Measurements from ENCODE around the gene CORO2A. TPM values are rescaled to one million over a fixed set of nuclear protein-coding genes. Genes with fewer than 3 reads are reported as not detected.
"Not testable (repeated sequence)": the region's sequence is repeated elsewhere in the genome, so short reads cannot be mapped to it uniquely, and the experiment has no call there.

Gene CORO2A
- total RNA-seq, 1 donor from 2014 or later: 0.35 TPM

GRCh38 chr9:98176391-98177259 is 15.8 kb downstream of the CORO2A start:
- ATAC-seq (no peak), DNase-seq (no peak)
- intact Hi-C loops (cut with micrococcal nuclease): no loop called here

- no peak for DNase-seq
- no peak for ATAC-seq
- intact Hi-C loops (cut with micrococcal nuclease): no loop called here
Observed at GRCh38 chr9:98175762-98176161, 16.7 kb downstream of the CORO2A start.

- intact Hi-C loops (cut with micrococcal nuclease): no loop called here
- no peak for ATAC-seq
- DNase-seq: no peak
Observed at GRCh38 chr9:98175028-98175569, 17.3 kb downstream of the CORO2A start.

- ATAC-seq; DNase-seq; intact Hi-C loops (cut with micrococcal nuclease): not testable (repeated sequence)
Observed at GRCh38 chr9:98174502-98174918, 17.9 kb downstream of the CORO2A start.

GRCh38 chr9:98173181-98173580 is 19.3 kb downstream of the CORO2A start:
- ATAC-seq: no peak
- no peak for DNase-seq
- intact Hi-C loops (cut with micrococcal nuclease): no loop called here

- DNase-seq (no peak), ATAC-seq (no peak)
- intact Hi-C loops (cut with micrococcal nuclease): no loop called here
Observed at GRCh38 chr9:98172604-98173003, 19.8 kb downstream of the CORO2A start.

- intact Hi-C loops (cut with micrococcal nuclease): no loop called here
- DNase-seq (no peak), ATAC-seq (peak; percentile 53)
Observed at GRCh38 chr9:98171176-98171925, 21.1 kb downstream of the CORO2A start.

GRCh38 chr9:98168941-98169488 is 23.4 kb downstream of the CORO2A start:
- ATAC-seq (peak; percentile 89), DNase-seq (peak; percentile 60)
- intact Hi-C loops (cut with micrococcal nuclease): no loop called here

GRCh38 chr9:98168153-98168780 is 24.2 kb downstream of the CORO2A start:
- DNase-seq (no peak), ATAC-seq (no peak)
- intact Hi-C loops (cut with micrococcal nuclease): no loop called here

- intact Hi-C loops (cut with micrococcal nuclease): no loop called here
- no peak for ATAC-seq
- DNase-seq: no peak
Observed at GRCh38 chr9:98164912-98165311, 27.5 kb downstream of the CORO2A start.

- DNase-seq: no peak
- no peak for ATAC-seq
- intact Hi-C loops (cut with micrococcal nuclease): no loop called here
Observed at GRCh38 chr9:98162613-98163012, 29.8 kb downstream of the CORO2A start.

- ATAC-seq (no peak), DNase-seq (no peak)
- intact Hi-C loops (cut with micrococcal nuclease): no loop called here
Observed at GRCh38 chr9:98161851-98162250, 30.6 kb downstream of the CORO2A start.

GRCh38 chr9:98159790-98160189 is 32.6 kb downstream of the CORO2A start:
- ATAC-seq (no peak), DNase-seq (no peak)
- intact Hi-C loops (cut with micrococcal nuclease): no loop called here

- DNase-seq (no peak), ATAC-seq (no peak)
- intact Hi-C loops (cut with micrococcal nuclease): no loop called here
Observed at GRCh38 chr9:98159301-98159700, 33.1 kb downstream of the CORO2A start.

- intact Hi-C loops (cut with micrococcal nuclease): no loop called here
Observed at GRCh38 chr9:98158071-98158831, 34.2 kb downstream of the CORO2A start.

GRCh38 chr9:98157372-98157771 is 35.1 kb downstream of the CORO2A start:
- DNase-seq (no peak), ATAC-seq (no peak)
- intact Hi-C loops (cut with micrococcal nuclease): no loop called here

More at GRCh38 chr9:98158071-98158831, 34.2 kb downstream of the CORO2A start:
- ATAC-seq: no peak
- no peak for DNase-seq

- intact Hi-C loops (cut with micrococcal nuclease): no loop called here
- no peak for DNase-seq
- ATAC-seq: no peak
Observed at GRCh38 chr9:98154678-98155077, 37.8 kb downstream of the CORO2A start.

GRCh38 chr9:98152526-98152925 is 39.9 kb downstream of the CORO2A start:
- ATAC-seq: no peak
- DNase-seq: no peak
- intact Hi-C loops (cut with micrococcal nuclease): no loop called here

GRCh38 chr9:98150721-98151120 is 41.7 kb downstream of the CORO2A start:
- ATAC-seq (peak; percentile 40), DNase-seq (no peak)
- intact Hi-C loops (cut with micrococcal nuclease): no loop called here

Measured in left ventricle myocardium superior (tissue), 1 donor.